GM12878 (cell line): ENCODE measurements around the gene LMF2. TPM values are rescaled to one million over a fixed set of nuclear protein-coding genes. Genes with fewer than 3 reads are reported as not detected.

Source experiments
- ATAC-seq: fragments of 200-7000 bp; cut with Tn5 transposase; 3 replicates; pipeline ENCODE4 v1.9.1; 2020; ENCODE audit warnings: mild to moderate bottlenecking, moderate library complexity
- BruUV-seq: library from RNA; stranded (reverse); fragments of 400-500 nt; replicated peaks from 2 replicates; lab custom pipeline; 2021; lab: Mats Ljungman, UMichigan
- CTCF ChIA-PET: fragments of 300-600 bp; sonication (Branson Sonifier 250); formaldehyde crosslinking; extraction: SDS; loops from one replicate; lab custom pipeline; 2021; ENCODE audit warnings: inconsistent platforms; lab: Yijun Ruan, JAX
- POLR2A ChIA-PET: fragments of 350-600 bp; formaldehyde crosslinking; extraction: SDS; loops from one replicate; lab custom pipeline; 2021; ENCODE audit warnings: inconsistent platforms; lab: Charles Lee
- RAD21 ChIA-PET: fragments of 300-600 bp; sonication (Branson Sonifier 250); formaldehyde crosslinking; loops from one replicate; lab custom pipeline; 2023; ENCODE audit warnings: antibody characterized with exemption; ENCODE audit not compliant: unreplicated experiment; lab: Charles Lee
- SMC1A ChIA-PET: fragments of 300-600 bp; sonication (Branson Sonifier 250); formaldehyde crosslinking; loops from one replicate; lab custom pipeline; 2023; ENCODE audit not compliant: unreplicated experiment, uncharacterized antibody; lab: Charles Lee
- DNase-seq: peaks from one replicate; pipeline ENCODE4 v3.0.0-alpha.2; 2011; ENCODE audit warnings: low read depth, low spot score
- FAIRE-seq: peaks from 3 replicates; lab custom pipeline; 2011; peaks lifted over from hg19 to GRCh38; lab: Jason Lieb, UNC
- H2AFZ ChIP-seq: 2 replicates; pipeline ENCODE4 v1.6.0; 2011; ENCODE audit warnings: low read depth, low read length, control low read depth; ENCODE audit not compliant: control insufficient read depth
- H3K27ac ChIP-seq: 2 replicates; pipeline ENCODE4 v1.5.1; 2011; ENCODE audit warnings: control low read depth; ENCODE audit not compliant: control insufficient read depth, insufficient read depth
- H3K27me3 ChIP-seq, 2 experiments: replicated peaks in 1 of 2; 2 replicates each; pipeline versions ENCODE4 v1.6.0 to v1.6.1; 2011; ENCODE audit warnings: low read length in 1 of 2; ENCODE audit not compliant: control insufficient read depth in 2 of 2, insufficient read depth in 2 of 2
- H3K36me3 ChIP-seq, 2 experiments: 2 replicates each; pipeline ENCODE4 v1.5.1; 2011; ENCODE audit warnings: low read length in 1 of 2; ENCODE audit not compliant: control insufficient read depth in 2 of 2, insufficient read depth in 2 of 2
- H3K4me1 ChIP-seq: 2 replicates; pipeline ENCODE4 v1.6.1; 2011; ENCODE audit warnings: mild to moderate bottlenecking, low read length, moderate library complexity, mixed read lengths; ENCODE audit not compliant: control insufficient read depth, insufficient read depth
- H3K4me2 ChIP-seq: 2 replicates; pipeline ENCODE4 v1.6.0; 2011; ENCODE audit warnings: control low read depth; ENCODE audit not compliant: control insufficient read depth, insufficient read depth
- H3K4me3 ChIP-seq: fragments of 200-600 bp; sonication (generic); 2 replicates; pipeline ENCODE4 v1.5.1; 2016
- H3K79me2 ChIP-seq: 2 replicates; pipeline ENCODE4 v1.6.0; 2011; ENCODE audit warnings: low read length; ENCODE audit not compliant: control insufficient read depth, insufficient read depth
- H3K9ac ChIP-seq: 2 replicates; pipeline ENCODE4 v1.8.0; 2011; ENCODE audit warnings: low read length, control low read depth, mixed read lengths; ENCODE audit not compliant: control insufficient read depth, insufficient read depth
- H3K9me3 ChIP-seq: replicated peaks from 3 replicates; pipeline ENCODE4 v1.5.1; 2011; ENCODE audit warnings: mild to moderate bottlenecking, low read length; ENCODE audit not compliant: control insufficient read depth, insufficient read depth
- H4K20me1 ChIP-seq: 2 replicates; pipeline ENCODE4 v1.6.0; 2011; ENCODE audit not compliant: control insufficient read depth, insufficient read depth
- CHD4 ChIP-seq: fragments of 200-600 bp; sonication (generic); IDR thresholded peaks from 2 replicates; pipeline ENCODE4 v1.6.1; 2016; ENCODE audit warnings: mild to moderate bottlenecking
- EED ChIP-seq: sonication (generic); IDR thresholded peaks from 2 replicates; pipeline ENCODE4 v1.6.1; 2016; ENCODE audit warnings: antibody characterized with exemption, low read depth
- EGR1 ChIP-seq, 2 experiments: IDR thresholded peaks; 1 replicate in 1 of 2; 2 replicates in 1 of 2; pipeline ENCODE4 v1.6.1; 2011 to 2012; ENCODE audit warnings: low read depth in 2 of 2, low read length in 2 of 2, borderline replicate concordance in 1 of 2, mild to moderate bottlenecking in 1 of 2, moderate library complexity in 1 of 2
- IRF4 ChIP-seq: IDR thresholded peaks from 2 replicates; pipeline ENCODE4 v1.6.1; 2011; ENCODE audit warnings: low read depth, low read length
- POLR2AphosphoS2 ChIP-seq: IDR thresholded peaks from 2 replicates; pipeline ENCODE4 v1.6.1; 2011; ENCODE audit warnings: low read depth, mild to moderate bottlenecking, low read length, improper control_type of control experiment, moderate library complexity
- POLR2AphosphoS5 ChIP-seq: IDR thresholded peaks from 2 replicates; pipeline ENCODE4 v1.6.1; 2011; ENCODE audit warnings: mild to moderate bottlenecking, low read length, inconsistent platforms
- TCF3 ChIP-seq: IDR thresholded peaks from 2 replicates; pipeline ENCODE4 v1.6.1; 2012; ENCODE audit warnings: low read depth, mild to moderate bottlenecking, low read length, borderline replicate concordance; ENCODE audit not compliant: insufficient read depth
- ZBED1 ChIP-seq: IDR thresholded peaks from 2 replicates; pipeline ENCODE4 v1.6.1; 2016; ENCODE audit warnings: borderline replicate concordance
- ZNF207 ChIP-seq: fragments of 450-650 bp; IDR thresholded peaks from 2 replicates; pipeline ENCODE4 v1.6.1; 2014; ENCODE audit warnings: antibody characterized with exemption, mild to moderate bottlenecking, borderline replicate concordance
- WGBS: methylation state at CpG from one replicate; pipeline ENCODE4 v1.1.6; 2016; ENCODE audit warnings: low lambda C conversion rate; ENCODE audit not compliant: insufficient replicate concordance, insufficient coverage; ENCODE audit errors: missing lambda C conversion rate; 5-methylcytosine and 5-hydroxymethylcytosine counted together
- in situ Hi-C: fragments of 300-500 bp; cut with MboI; formaldehyde crosslinking; loops from 9 replicates; pipeline ENCODE4 v1.14.3; 2018; ENCODE audit warnings: mixed read lengths
- intact Hi-C: fragments of 100-400 bp; cut with micrococcal nuclease; formaldehyde crosslinking; loops from one replicate; pipeline ENCODE4 v1.14.2; 2022; ENCODE audit not compliant: unreplicated experiment
- polyA plus RNA-seq, 11 experiments: library from polyadenylated mRNA; depleted of rRNA in 4 of 11; unstranded in 6 of 11; stranded (reverse) in 5 of 11; fragments of >200 nt; fragmentation: Nextera tagmentation in 4 of 11; fragmentation: Illumina TruSeq in 1 of 11; extraction: Ambion mirVana in 4 of 11; extraction: Trizol in 1 of 11; gene quantifications; 1 replicate in 1 of 11; 2 replicates in 10 of 11; pipeline versions ENCODE4 v1.2.1 to v1.2.3, GENCODE V29; 2011 to 2016; ENCODE audit warnings: inconsistent platforms in 2 of 11, missing spikeins in 2 of 11, low read depth in 1 of 11
- total RNA-seq, 4 experiments: library from RNA; depleted of rRNA in 3 of 4; stranded (reverse); fragments of >200 nt in 3 of 4; fragmentation: Illumina TruSeq in 1 of 4; extraction: Trizol in 1 of 4; gene quantifications; 2 replicates each; pipeline versions ENCODE4 v1.2.1 to v1.2.3, GENCODE V29; 2013 to 2021
- TF ChIP-seq, protein P1 (sequence below): fragments of 450-650 bp; conservative IDR thresholded peaks from 2 replicates; pipeline ENCODE4 v1.6.1; 2017; ENCODE audit warnings: mild to moderate bottlenecking, moderate library complexity

LMF2 gene
- total and polyA plus RNA-seq, 10 of the 15 experiments (the other 5 are each of a cell fraction or from before 2014, with no cell fraction given), result 0.08 to 57.5 (median 21.2) TPM

GRCh38 chr22:50516891-50517290, 9.4 kb upstream of the LMF2 start:
- 85% methylated on average over 16 of the region's 16 CpGs for WGBS
- ATAC-seq (no peak), FAIRE-seq (no peak), DNase-seq (no peak)
- Histone ChIP-seq H3K9me3 (no peaks in the 10 kb centered on the region), H3K4me2 (no peak overlapping the region), H3K27ac (no peak overlapping the region), H3K27me3 (no peaks in the 10 kb centered on the region), H4K20me1 (no peaks in the 10 kb centered on the region), H3K9ac (no peak overlapping the region), H3K4me3 (no peak overlapping the region), H2AFZ (no peak overlapping the region), H3K79me2 (peaks cover 21% of the 10 kb centered on the region), H3K36me3 (peaks cover 5 to 31% of the 10 kb centered on the region in 2 experiments; a peak in 3 of 4 replicates), H3K4me1 (no peaks in the 10 kb centered on the region; the same call in 1 of the 2 replicates)
- intact Hi-C loops (no loop called here), in situ Hi-C loops (no loop called here)
- no peak for TF ChIP-seq POLR2AphosphoS2
- 0 out of 2 replicates have a peak, but pooled peaks have one; percentile 1 for TF ChIP-seq POLR2AphosphoS5
- ChIA-PET RAD21 (interaction anchor here (1.3 kb wide), 1 partner anchor 9 kb away, joined by 3 read pairs; no protein-coding TSS in a partner anchor), POLR2A (interaction anchor here (0.5 kb wide), 1 partner anchor 26 kb away, joined by 3 read pairs; no protein-coding TSS in a partner anchor), CTCF (no interaction called here), SMC1A (no interaction called here)
- BruUV-seq, result no TSS peak

GRCh38 chr22:50516068-50516467, 8.6 kb upstream of the LMF2 start:
- ChIA-PET CTCF (no interaction called here), POLR2A (interaction anchor here (1.9 kb wide), 1 partner anchor 9 kb away, joined by 8 read pairs; the partner anchor contains the start of gene SCO2), RAD21 (no interaction called here), SMC1A (no interaction called here)
- H4K20me1 ChIP-seq, result no peaks in the 10 kb centered on the region
- peaks cover 24% of the 10 kb centered on the region for H3K79me2 ChIP-seq
- DNase-seq, result no peak
- H3K36me3 ChIP-seq, result peaks cover 5 to 26% of the 10 kb centered on the region in 2 experiments; a peak in 3 of 4 replicates
- BruUV-seq, result no TSS peak
- H3K27ac ChIP-seq, result no peak overlapping the region
- no peak overlapping the region for H3K9ac ChIP-seq
- intact Hi-C loops (no loop called here), in situ Hi-C loops (no loop called here)
- 94% methylated on average over 8 of the region's 8 CpGs for WGBS
- H3K27me3 ChIP-seq, result no peaks in the 10 kb centered on the region
- no peaks in the 10 kb centered on the region for H3K9me3 ChIP-seq
- ATAC-seq, result no peak
- no peaks in the 10 kb centered on the region; the same call in 1 of the 2 replicates for H3K4me1 ChIP-seq
- TF ChIP-seq CHD4 (no peak), EGR1 (IDR thresholded peaks at IDR 0.05; ENCODE audit: borderline replicate concordance in 1 of 2, low read depth in 2 of 2, low read length in 2 of 2) (no peak), ZBED1 (no peak), ZNF207 (no peak), EED (no peak), TCF3 (no peak), IRF4 (no peak)
- TF ChIP-seq, protein P1, sequence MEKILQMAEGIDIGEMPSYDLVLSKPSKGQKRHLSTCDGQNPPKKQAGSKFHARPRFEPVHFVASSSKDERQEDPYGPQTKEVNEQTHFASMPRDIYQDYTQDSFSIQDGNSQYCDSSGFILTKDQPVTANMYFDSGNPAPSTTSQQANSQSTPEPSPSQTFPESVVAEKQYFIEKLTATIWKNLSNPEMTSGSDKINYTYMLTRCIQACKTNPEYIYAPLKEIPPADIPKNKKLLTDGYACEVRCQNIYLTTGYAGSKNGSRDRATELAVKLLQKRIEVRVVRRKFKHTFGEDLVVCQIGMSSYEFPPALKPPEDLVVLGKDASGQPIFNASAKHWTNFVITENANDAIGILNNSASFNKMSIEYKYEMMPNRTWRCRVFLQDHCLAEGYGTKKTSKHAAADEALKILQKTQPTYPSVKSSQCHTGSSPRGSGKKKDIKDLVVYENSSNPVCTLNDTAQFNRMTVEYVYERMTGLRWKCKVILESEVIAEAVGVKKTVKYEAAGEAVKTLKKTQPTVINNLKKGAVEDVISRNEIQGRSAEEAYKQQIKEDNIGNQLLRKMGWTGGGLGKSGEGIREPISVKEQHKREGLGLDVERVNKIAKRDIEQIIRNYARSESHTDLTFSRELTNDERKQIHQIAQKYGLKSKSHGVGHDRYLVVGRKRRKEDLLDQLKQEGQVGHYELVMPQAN, result no peak
- no peak for FAIRE-seq
- no peak overlapping the region for H3K4me3 ChIP-seq
- H3K4me2 ChIP-seq, result no peak overlapping the region
- H2AFZ ChIP-seq, result no peak overlapping the region
